Activated CD8-positive, alpha-beta memory T cell treated with anti-CD3 and anti-CD28 coated beads for 36 hours (primary cell): ENCODE results near the gene SERPINA9. TPM values are rescaled to one million over a fixed set of nuclear protein-coding genes. Genes with fewer than 3 reads are reported as not detected.

Source experiments
- CTCF ChIA-PET: fragments of 350-600 bp; sonication (Branson Sonifier 250); formaldehyde crosslinking; loops from one replicate; lab custom pipeline; 2021; ENCODE audit warnings: antibody characterized with exemption; lab: Charles Lee
- POLR2A ChIA-PET: fragments of 350-600 bp; sonication (Branson Sonifier 250); formaldehyde crosslinking; loops from one replicate; lab custom pipeline; 2021; ENCODE audit warnings: antibody characterized with exemption; lab: Charles Lee
- total RNA-seq, 2 experiments: library from RNA; stranded (reverse); gene quantifications; one replicate each; pipeline ENCODE4 v1.2.3, GENCODE V29; 2021

SERPINA9 gene
- total RNA-seq, 2 experiments from 2014 or later, result not detected

- POLR2A ChIA-PET, result no interaction called here
- CTCF ChIA-PET, result no interaction called here
Measured at GRCh38 chr14:94466706-94467370, 9.2 kb downstream of the SERPINA9 start.

GRCh38 chr14:94465042-94465441, 11.0 kb downstream of the SERPINA9 start:
- CTCF ChIA-PET, result no interaction called here
- POLR2A ChIA-PET, result no interaction called here

- POLR2A ChIA-PET, result no interaction called here
Measured at GRCh38 chr14:94464290-94464689, 11.7 kb downstream of the SERPINA9 start.

GRCh38 chr14:94462763-94463572, 13.0 kb downstream of the SERPINA9 start:
- POLR2A ChIA-PET, result no interaction called here

More at GRCh38 chr14:94464290-94464689, 11.7 kb downstream of the SERPINA9 start:
- CTCF ChIA-PET, result no interaction called here

GRCh38 chr14:94462219-94462551, 13.8 kb downstream of the SERPINA9 start:
- POLR2A ChIA-PET, result no interaction called here
- CTCF ChIA-PET, result no interaction called here

More at GRCh38 chr14:94462763-94463572, 13.0 kb downstream of the SERPINA9 start:
- CTCF ChIA-PET, result no interaction called here

- CTCF ChIA-PET, result no interaction called here
Measured at GRCh38 chr14:94461526-94462218, 14.3 kb downstream of the SERPINA9 start.

GRCh38 chr14:94460631-94461416, 15.2 kb downstream of the SERPINA9 start:
- ChIA-PET POLR2A (no interaction called here), CTCF (no interaction called here)

More at GRCh38 chr14:94461526-94462218, 14.3 kb downstream of the SERPINA9 start:
- POLR2A ChIA-PET, result no interaction called here

GRCh38 chr14:94458558-94459205, 17.3 kb downstream of the SERPINA9 start:
- CTCF ChIA-PET, result interaction anchor here (1.3 kb wide), 1 partner anchor 27 kb away, joined by 3 read pairs; no protein-coding TSS in a partner anchor
- POLR2A ChIA-PET, result no interaction called here

- POLR2A ChIA-PET, result no interaction called here
- CTCF ChIA-PET, result interaction anchor here (1.3 kb wide), 1 partner anchor 28 kb away, joined by 3 read pairs; no protein-coding TSS in a partner anchor
Measured at GRCh38 chr14:94458096-94458495, 17.9 kb downstream of the SERPINA9 start.

GRCh38 chr14:94455928-94456327, 20.1 kb downstream of the SERPINA9 start:
- POLR2A ChIA-PET, result no interaction called here
- CTCF ChIA-PET, result no interaction called here

GRCh38 chr14:94451826-94452225, 24.2 kb downstream of the SERPINA9 start:
- CTCF ChIA-PET, result no interaction called here
- POLR2A ChIA-PET, result no interaction called here

- ChIA-PET POLR2A (no interaction called here), CTCF (no interaction called here)
Measured at GRCh38 chr14:94451091-94451771, 24.8 kb downstream of the SERPINA9 start.

- POLR2A ChIA-PET, result no interaction called here
Measured at GRCh38 chr14:94450722-94451090, 25.3 kb downstream of the SERPINA9 start.

GRCh38 chr14:94449930-94450329, 26.1 kb downstream of the SERPINA9 start:
- CTCF ChIA-PET, result no interaction called here
- POLR2A ChIA-PET, result no interaction called here

More at GRCh38 chr14:94450722-94451090, 25.3 kb downstream of the SERPINA9 start:
- CTCF ChIA-PET, result no interaction called here

GRCh38 chr14:94448071-94448808, 27.8 kb downstream of the SERPINA9 start:
- POLR2A ChIA-PET, result no interaction called here
- CTCF ChIA-PET, result no interaction called here

GRCh38 chr14:94447206-94447605, 28.8 kb downstream of the SERPINA9 start:
- ChIA-PET CTCF (no interaction called here), POLR2A (no interaction called here)

- ChIA-PET CTCF (no interaction called here), POLR2A (no interaction called here)
Measured at GRCh38 chr14:94446126-94446525, 29.9 kb downstream of the SERPINA9 start.

GRCh38 chr14:94445003-94445402, 31.0 kb downstream of the SERPINA9 start:
- POLR2A ChIA-PET, result no interaction called here

More at GRCh38 chr14:94445003-94445402, 31.0 kb downstream of the SERPINA9 start:
- CTCF ChIA-PET, result no interaction called here
